Gastrocnemius medialis (tissue), 4 donors: ENCODE measurements around the gene ADRA2C. TPM values are rescaled to one million over a fixed set of nuclear protein-coding genes. Genes with fewer than 3 reads are reported as not detected.

ENCODE experiments used
- ATAC-seq, 2 donors: fragments of 150-250 bp; one replicate each; pipeline ENCODE4 v1.9.1; 2016
- DNase-seq, 2 donors: peaks; one replicate each; pipeline ENCODE4 v3.0.0-alpha.2; 2019
- H3K27ac ChIP-seq, 4 donors: fragments of 200-600 bp; sonication (generic); 1 replicate in 1 of 4; 2 replicates in 3 of 4; pipeline ENCODE4 v1.5.1; 2016 to 2018; ENCODE audit warnings: mild to moderate bottlenecking in 2 of 4, moderate library complexity in 1 of 4
- H3K27me3 ChIP-seq, 3 donors: fragments of 200-600 bp; sonication (generic) in 2 of 3; 1 replicate in 1 of 3; 2 replicates in 2 of 3; pipeline versions ENCODE4 v1.5.1 to v1.6.0; 2016 to 2019; ENCODE audit warnings: mild to moderate bottlenecking in 1 of 3, moderate library complexity in 1 of 3
- H3K36me3 ChIP-seq, 2 donors: fragments of 200-600 bp; sonication (generic) in 1 of 2; one replicate each; pipeline ENCODE4 v1.5.1; 2017 to 2018
- H3K4me1 ChIP-seq, 2 donors: fragments of 200-600 bp; sonication (generic) in 1 of 2; one replicate each; pipeline ENCODE4 v1.5.1; 2016 to 2017; ENCODE audit warnings: mild to moderate bottlenecking in 2 of 2
- H3K4me3 ChIP-seq, 4 donors: fragments of 200-600 bp; sonication (generic) in 3 of 4; 1 replicate in 1 of 4; 2 replicates in 3 of 4; pipeline ENCODE4 v1.5.1; 2016 to 2019; ENCODE audit warnings: mild to moderate bottlenecking in 2 of 4
- H3K9me3 ChIP-seq, 3 donors: fragments of 200-600 bp; sonication (generic) in 2 of 3; 1 replicate in 1 of 3; 2 replicates in 2 of 3; pipeline ENCODE4 v1.5.1; 2016 to 2019
- POLR2A ChIP-seq, 2 donors: fragments of 450-650 bp; IDR thresholded peaks; one replicate each; pipeline ENCODE4 v1.6.1; 2017; ENCODE audit warnings: antibody characterized with exemption in 2 of 2, mild to moderate bottlenecking in 2 of 2, moderate library complexity in 2 of 2
- in situ Hi-C, 4 donors: fragments of 200-750 bp; cut with MboI; loops; one replicate each; pipeline versions ENCODE4 v1.15.0 to v1.8.0; 2017; ENCODE audit warnings: low sequenced_read_pairs in 4 of 4
- intact Hi-C: fragments of 100-400 bp; cut with DNase I; formaldehyde crosslinking; loops from one replicate; pipeline ENCODE4 v1.15.1; 2023; ENCODE audit warnings: low total_unique reads
- total RNA-seq, 4 donors: library from RNA; depleted of rRNA; stranded (reverse); fragments of >200 nt; gene quantifications; one replicate each; pipeline versions ENCODE4 v1.1.0 to v1.2.3, GENCODE V29; 2016
- TF ChIP-seq, protein P1 (sequence below), 5 experiments: fragments of 450-650 bp in 3 of 5; fragments of 200-600 bp in 2 of 5; sonication (generic) in 2 of 5; IDR thresholded peaks in 4 of 5; conservative IDR thresholded peaks in 1 of 5; 1 replicate in 4 of 5; 2 replicates in 1 of 5; pipeline ENCODE4 v1.5.1; 2016 to 2019; ENCODE audit warnings: antibody characterized with exemption in 5 of 5, mild to moderate bottlenecking in 3 of 5, moderate library complexity in 3 of 5

The ADRA2C gene
- total RNA-seq, 4 donors from 2014 or later: 2.5 to 7.9 (median 4.8) TPM

DNA sequence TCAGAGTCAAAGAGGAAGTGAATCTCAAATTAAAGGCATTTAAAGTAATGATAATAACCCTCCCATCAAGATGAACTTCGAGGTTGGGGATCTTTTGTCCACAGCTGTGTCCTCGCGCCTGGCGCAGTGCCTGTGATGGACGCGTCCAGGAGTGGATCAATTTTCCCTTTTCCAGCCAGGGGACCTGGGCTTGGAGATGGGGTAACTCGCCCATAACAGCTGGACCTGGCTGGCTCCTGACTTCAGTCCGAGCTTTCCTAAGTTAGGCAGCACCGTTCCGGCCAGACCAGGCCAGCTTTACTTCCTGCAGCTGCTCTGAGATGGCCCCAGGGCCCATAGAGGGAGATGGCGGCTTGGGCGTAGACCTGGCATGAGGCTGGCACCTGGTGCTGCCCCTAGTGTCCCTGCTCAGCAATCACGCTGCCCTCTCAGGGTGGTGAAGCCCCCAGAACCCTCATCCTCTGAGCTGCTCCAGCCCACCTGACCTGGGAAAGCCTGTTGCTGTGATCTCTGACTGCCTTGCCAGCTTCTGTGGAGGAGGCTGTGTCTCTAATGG, 23.9 kb downstream of the ADRA2C start:
- H3K4me3 ChIP-seq: no peak overlapping the region
- ATAC-seq (no peak), DNase-seq (no peak)
- intact Hi-C loops (no loop called here), in situ Hi-C loops (no loop called here)
- peaks cover 5 to 10% (median 10%) of the 10 kb centered on the region in 3 donors for H3K27me3 ChIP-seq
- H3K9me3 ChIP-seq: no peaks in the 10 kb centered on the region
- no peaks in the 10 kb centered on the region for H3K36me3 ChIP-seq
- no peaks in the 10 kb centered on the region for H3K4me1 ChIP-seq
- H3K27ac ChIP-seq: no peak overlapping the region
- TF ChIP-seq POLR2A (IDR thresholded peaks at IDR 0.05): no peak
- TF ChIP-seq, protein P1, sequence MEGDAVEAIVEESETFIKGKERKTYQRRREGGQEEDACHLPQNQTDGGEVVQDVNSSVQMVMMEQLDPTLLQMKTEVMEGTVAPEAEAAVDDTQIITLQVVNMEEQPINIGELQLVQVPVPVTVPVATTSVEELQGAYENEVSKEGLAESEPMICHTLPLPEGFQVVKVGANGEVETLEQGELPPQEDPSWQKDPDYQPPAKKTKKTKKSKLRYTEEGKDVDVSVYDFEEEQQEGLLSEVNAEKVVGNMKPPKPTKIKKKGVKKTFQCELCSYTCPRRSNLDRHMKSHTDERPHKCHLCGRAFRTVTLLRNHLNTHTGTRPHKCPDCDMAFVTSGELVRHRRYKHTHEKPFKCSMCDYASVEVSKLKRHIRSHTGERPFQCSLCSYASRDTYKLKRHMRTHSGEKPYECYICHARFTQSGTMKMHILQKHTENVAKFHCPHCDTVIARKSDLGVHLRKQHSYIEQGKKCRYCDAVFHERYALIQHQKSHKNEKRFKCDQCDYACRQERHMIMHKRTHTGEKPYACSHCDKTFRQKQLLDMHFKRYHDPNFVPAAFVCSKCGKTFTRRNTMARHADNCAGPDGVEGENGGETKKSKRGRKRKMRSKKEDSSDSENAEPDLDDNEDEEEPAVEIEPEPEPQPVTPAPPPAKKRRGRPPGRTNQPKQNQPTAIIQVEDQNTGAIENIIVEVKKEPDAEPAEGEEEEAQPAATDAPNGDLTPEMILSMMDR (IDR thresholded peaks at IDR 0.05 in 4 of 5, conservative IDR thresholded peaks at IDR 0.05 in 1 of 5): no peak

DNA sequence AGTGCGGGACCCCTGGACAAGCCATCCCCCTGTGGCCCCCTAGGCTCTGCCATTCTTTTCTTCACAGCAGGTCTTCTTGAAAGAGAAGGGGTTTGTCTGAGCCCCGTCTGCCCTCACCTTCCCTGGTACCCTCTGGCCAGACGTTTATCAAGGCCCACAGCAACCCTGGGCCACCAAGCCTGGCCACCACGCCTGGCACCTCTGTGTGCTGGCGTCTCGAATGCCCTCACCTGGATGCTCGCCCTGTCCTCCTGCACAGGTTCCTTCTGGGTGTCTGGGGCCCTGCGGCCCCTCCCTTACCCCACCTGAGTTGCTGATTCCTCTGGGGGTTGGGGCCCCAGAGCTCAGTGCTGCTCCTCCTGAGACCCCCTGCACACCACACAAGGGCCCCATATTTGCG, 25.1 kb downstream of the ADRA2C start:
- Histone ChIP-seq H3K36me3 (no peaks in the 10 kb centered on the region), H3K4me1 (no peaks in the 10 kb centered on the region), H3K27me3 (peaks cover 9 to 18% (median 10%) of the 10 kb centered on the region in 3 donors), H3K9me3 (no peaks in the 10 kb centered on the region), H3K27ac (no peak overlapping the region), H3K4me3 (no peak overlapping the region)
- in situ Hi-C loops: no loop called here
- ATAC-seq (no peak), DNase-seq (no peak)
- intact Hi-C loops: no loop called here
- TF ChIP-seq, protein P1 (IDR thresholded peaks at IDR 0.05 in 4 of 5, conservative IDR thresholded peaks at IDR 0.05 in 1 of 5): no peak
- no peak for TF ChIP-seq POLR2A (IDR thresholded peaks at IDR 0.05)

DNA sequence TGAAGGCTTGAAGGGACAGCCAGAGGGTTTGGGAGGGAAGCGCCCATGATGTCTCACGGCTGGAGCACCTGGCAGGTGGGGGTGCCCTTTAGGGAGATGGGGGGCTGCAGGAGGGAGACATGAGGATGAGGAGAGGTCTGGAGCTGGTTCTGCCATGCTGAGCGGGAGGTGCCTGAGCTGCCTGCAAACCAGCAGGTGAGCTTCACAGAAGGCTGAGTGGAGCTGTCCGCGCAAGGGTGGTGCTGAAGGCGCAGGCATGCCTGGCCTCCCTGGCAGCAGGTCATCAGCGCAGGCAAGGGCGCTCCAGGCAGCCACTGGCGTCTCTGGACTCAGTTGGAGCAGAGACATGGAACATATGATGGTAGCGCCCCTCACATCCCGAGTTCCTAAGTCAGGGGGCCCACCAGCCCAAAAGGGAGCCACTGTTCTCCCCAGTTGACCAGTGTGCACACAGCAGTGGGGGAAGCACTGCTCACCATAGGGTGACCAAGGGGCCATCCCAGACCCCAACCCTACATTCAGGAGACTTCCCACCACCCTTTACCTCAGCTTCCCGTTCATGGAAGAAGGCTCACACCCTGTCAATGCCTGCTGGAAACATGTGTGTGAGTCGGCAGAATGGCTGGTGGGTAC, 25.8 kb downstream of the ADRA2C start:
- H3K4me3 ChIP-seq: no peak overlapping the region
- H3K27me3 ChIP-seq: peaks cover 11 to 22% (median 12%) of the 10 kb centered on the region in 3 donors
- H3K27ac ChIP-seq: no peak overlapping the region
- TF ChIP-seq, protein P1 (IDR thresholded peaks at IDR 0.05 in 4 of 5, conservative IDR thresholded peaks at IDR 0.05 in 1 of 5): no peak
- no peak for TF ChIP-seq POLR2A (IDR thresholded peaks at IDR 0.05)
- no peaks in the 10 kb centered on the region for H3K9me3 ChIP-seq
- ATAC-seq (no peak), DNase-seq (no peak)
- in situ Hi-C loops: no loop called here
- H3K4me1 ChIP-seq: no peaks in the 10 kb centered on the region
- H3K36me3 ChIP-seq: no peaks in the 10 kb centered on the region
- intact Hi-C loops: no loop called here

DNA sequence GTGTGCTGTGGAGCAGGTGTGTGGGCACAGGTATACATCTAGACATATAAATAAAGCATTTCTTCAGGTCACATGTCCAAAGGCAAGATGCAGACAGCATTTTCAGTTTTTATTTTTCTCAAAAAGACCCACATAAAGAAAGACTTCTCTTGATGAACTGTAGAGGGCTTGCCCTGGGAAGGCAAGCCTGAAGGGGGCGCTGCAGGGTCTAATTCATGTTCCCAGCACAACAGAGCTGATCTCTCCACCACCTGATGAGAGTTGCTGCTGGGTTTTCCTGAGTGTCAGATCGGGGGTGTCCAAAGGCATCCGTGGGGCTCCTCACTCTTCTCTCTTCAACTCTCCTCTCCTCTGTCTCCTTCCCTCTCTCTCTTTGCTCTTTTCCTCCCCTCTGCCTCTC, 26.6 kb downstream of the ADRA2C start:
- H3K27me3 ChIP-seq: peaks cover 17 to 20% (median 19%) of the 10 kb centered on the region in 3 donors
- no peak for ATAC-seq
- H3K4me3 ChIP-seq: no peak overlapping the region
- no peak for TF ChIP-seq POLR2A (IDR thresholded peaks at IDR 0.05)
- TF ChIP-seq, protein P1 (IDR thresholded peaks at IDR 0.05 in 4 of 5, conservative IDR thresholded peaks at IDR 0.05 in 1 of 5): no peak
- in situ Hi-C loops (no loop called here), intact Hi-C loops (no loop called here)
- DNase-seq: no peak
- H3K27ac ChIP-seq: no peak overlapping the region
- H3K9me3 ChIP-seq: no peaks in the 10 kb centered on the region
- no peaks in the 10 kb centered on the region for H3K36me3 ChIP-seq
- H3K4me1 ChIP-seq: no peaks in the 10 kb centered on the region
